AG09309 (cell line): Measurements from ENCODE around the gene ADCY4.

Experiments used
- DNase-seq: peaks from one replicate; pipeline ENCODE4 v3.0.0-alpha.2; 2010; ENCODE audit warnings: low read depth
- H3K4me3 ChIP-seq: 2 replicates; pipeline ENCODE4 v1.5.1; 2011; ENCODE audit warnings: mild to moderate bottlenecking, low read depth, low read length, moderate library complexity; ENCODE audit not compliant: control insufficient read depth
- TF ChIP-seq, protein P1 (sequence below): IDR thresholded peaks from 2 replicates; pipeline ENCODE4 v1.5.1; 2011; ENCODE audit warnings: mild to moderate bottlenecking, low read depth, low read length, inconsistent platforms; ENCODE audit not compliant: insufficient read depth, control insufficient read depth; ENCODE audit errors: missing control alignments

Gene ADCY4

DNA sequence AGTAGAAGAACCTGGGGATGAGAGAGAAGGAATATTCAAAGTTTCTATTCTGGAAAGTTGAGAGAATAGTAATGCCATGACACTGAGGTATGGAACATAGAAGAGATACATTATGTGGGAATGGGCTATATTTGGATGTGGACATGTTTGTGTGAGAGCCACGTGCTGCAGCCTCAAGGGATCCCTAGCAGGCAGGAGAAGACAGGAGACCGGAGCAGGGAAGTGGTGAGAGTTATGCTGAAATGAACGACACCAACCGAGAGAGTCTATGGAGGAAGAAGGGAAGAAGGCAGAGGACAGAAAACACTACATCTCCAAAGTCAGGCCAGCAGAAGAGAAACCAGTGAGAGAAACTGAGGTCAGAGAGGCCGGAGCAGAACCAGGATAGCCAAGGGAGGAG, 14.9 kb upstream of the ADCY4 start:
- no peak for DNase-seq
- H3K4me3 ChIP-seq = no peak overlapping the region
- TF ChIP-seq, protein P1, sequence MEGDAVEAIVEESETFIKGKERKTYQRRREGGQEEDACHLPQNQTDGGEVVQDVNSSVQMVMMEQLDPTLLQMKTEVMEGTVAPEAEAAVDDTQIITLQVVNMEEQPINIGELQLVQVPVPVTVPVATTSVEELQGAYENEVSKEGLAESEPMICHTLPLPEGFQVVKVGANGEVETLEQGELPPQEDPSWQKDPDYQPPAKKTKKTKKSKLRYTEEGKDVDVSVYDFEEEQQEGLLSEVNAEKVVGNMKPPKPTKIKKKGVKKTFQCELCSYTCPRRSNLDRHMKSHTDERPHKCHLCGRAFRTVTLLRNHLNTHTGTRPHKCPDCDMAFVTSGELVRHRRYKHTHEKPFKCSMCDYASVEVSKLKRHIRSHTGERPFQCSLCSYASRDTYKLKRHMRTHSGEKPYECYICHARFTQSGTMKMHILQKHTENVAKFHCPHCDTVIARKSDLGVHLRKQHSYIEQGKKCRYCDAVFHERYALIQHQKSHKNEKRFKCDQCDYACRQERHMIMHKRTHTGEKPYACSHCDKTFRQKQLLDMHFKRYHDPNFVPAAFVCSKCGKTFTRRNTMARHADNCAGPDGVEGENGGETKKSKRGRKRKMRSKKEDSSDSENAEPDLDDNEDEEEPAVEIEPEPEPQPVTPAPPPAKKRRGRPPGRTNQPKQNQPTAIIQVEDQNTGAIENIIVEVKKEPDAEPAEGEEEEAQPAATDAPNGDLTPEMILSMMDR = no peak

DNA sequence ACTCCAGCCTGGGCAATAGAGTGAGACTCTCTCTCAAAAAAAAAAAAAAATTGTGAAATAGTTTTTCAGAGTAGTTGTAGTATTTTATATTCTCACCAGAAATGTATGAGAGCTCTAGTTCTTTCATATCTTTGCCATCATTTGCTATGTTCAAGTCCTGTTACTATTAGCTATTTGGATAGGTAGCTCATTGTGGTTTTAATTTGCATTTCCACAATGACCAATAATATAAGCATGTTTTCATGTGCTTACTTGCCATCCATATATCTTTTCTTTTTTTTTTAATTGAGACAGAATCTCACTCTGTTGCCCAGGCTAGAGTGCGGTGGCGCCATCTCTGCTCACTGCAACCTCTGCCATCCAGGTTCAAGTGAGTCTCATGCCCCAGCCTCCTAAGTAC, 13.3 kb upstream of the ADCY4 start:
- no peak for DNase-seq
- no peak overlapping the region for H3K4me3 ChIP-seq
- TF ChIP-seq, protein P1 = no peak

DNA sequence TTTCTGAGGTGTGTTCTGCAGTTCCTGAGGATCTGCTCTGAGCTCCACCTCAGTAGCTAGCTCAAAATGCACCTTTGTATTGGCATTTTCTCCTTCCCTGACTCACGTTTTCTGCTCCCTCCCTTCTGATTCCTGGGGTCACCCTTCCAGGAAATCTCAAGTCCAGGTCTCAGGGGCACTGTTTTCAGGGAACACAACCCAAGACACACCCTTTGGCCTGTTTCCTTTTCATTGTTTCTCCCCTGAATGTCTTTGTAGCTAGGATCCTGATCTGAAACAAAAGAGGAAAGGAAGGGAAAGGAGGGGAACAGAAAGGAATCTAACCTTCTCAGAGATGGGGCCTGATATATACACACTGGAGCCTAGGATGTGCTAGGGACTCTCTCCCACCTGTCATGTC, 12.3 kb upstream of the ADCY4 start:
- H3K4me3 ChIP-seq = no peak overlapping the region
- no peak for DNase-seq
- TF ChIP-seq, protein P1 = no peak

DNA sequence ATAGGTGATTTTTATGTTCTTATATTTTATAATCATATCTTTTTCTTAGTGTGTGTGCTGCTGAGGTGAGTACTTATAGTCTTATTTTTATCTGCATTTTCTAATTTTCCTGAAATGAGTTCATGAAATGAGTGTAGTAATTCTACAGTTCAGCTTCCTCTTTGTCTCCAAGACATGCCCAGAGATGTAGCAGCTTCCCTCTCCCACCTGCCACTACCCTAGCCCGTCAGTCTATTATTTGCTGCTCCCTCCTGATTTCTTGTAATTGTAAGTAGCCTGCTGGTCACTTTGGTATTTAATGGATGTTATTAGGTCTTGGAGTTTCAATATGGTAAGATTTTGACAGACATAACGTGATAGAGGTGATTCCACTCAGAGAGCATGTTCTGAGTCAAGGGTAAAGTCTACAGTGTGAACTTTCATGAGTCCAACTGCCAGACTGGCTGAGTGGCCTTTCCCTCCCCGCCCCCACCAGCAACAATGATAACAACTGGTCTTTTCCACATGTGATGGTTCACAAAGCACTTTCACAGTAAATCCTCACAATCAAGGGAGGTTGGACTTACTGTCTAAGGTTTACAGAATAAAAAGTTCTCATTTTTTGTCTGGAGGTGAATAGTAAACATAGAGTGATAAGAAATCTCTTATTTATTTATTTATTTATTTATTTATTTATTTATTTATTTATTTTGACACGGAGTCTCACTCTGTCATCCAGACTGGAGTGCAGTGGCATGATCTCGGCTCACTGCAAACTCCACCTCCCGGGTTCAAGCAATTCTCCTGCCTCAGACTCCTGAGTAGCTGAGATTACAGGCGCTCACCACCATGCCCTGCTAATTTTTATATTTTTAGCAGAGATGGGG, 9.2 kb upstream of the ADCY4 start:
- no peak for DNase-seq
- H3K4me3 ChIP-seq = no peak overlapping the region
- TF ChIP-seq, protein P1 = no peak

DNA sequence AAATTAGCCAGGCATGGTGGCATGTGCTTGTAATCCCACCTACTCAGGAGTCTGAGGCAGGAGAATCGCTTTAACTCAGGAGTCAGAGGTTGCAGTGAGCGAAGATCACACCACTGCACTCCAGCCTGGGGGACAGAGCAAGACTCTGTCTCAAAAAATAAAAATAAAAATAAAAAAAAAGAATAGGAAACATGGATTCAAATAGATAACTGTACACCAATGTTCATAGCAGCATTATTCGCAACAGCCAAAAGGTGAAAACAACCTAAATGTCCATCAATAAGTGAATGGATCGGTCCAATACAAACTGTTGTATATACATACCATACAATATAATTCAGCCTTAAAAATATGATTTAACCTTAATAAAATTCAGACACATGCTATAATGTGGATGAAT, 8.0 kb upstream of the ADCY4 start:
- no peak overlapping the region for H3K4me3 ChIP-seq
- TF ChIP-seq, protein P1 = no peak
- no peak for DNase-seq

DNA sequence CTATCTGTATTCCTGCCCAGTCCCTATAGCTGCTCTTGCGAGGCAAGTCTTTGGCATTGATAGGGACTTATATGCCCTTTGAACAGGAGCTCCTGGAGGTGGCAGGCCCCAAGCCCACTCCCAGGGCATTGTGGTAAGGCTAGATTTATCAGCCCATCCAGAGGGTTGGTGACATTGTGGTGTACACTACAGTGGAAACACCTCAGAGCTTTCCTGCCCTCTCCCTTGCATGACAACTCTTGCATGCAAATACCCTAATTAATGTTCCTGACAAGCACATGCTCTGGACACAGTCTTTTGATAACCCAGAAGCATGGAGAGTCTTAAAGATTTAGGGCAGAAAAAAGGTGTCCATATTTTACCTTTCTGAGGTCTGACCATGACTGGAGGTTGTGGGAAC, 5.7 kb upstream of the ADCY4 start:
- DNase-seq = no peak
- TF ChIP-seq, protein P1 = no peak
- H3K4me3 ChIP-seq = no peak overlapping the region
